NCI-H1694 treated with DMSO at 0.1 percent for 48 hours (cell line): ENCODE data around the gene INSR.
"Not testable (repeated sequence)": the region's sequence is repeated elsewhere in the genome, so short reads cannot be mapped to it uniquely, and the experiment has no call there.

Experiments used
- DNase-seq: peaks from one replicate; lab custom pipeline; 2025; lab: John Stamatoyannopoulos, UW

Gene INSR

GRCh38 chr19:7195046-7195445, 99.2 kb downstream of the INSR start:
- DNase-seq: no peak

- no peak for DNase-seq
Measured at GRCh38 chr19:7194566-7194965, 99.6 kb downstream of the INSR start.

- DNase-seq: no peak
Measured at GRCh38 chr19:7191946-7192691, 102.1 kb downstream of the INSR start.

- DNase-seq: no peak
Measured at GRCh38 chr19:7188698-7189629, 105.2 kb downstream of the INSR start.

GRCh38 chr19:7187605-7188339, 106.4 kb downstream of the INSR start:
- DNase-seq: no peak

GRCh38 chr19:7182489-7182888, 111.7 kb downstream of the INSR start:
- no peak for DNase-seq

- DNase-seq: no peak
Measured at GRCh38 chr19:7179917-7180306, 114.3 kb downstream of the INSR start.

GRCh38 chr19:7177926-7178325, 116.3 kb downstream of the INSR start:
- no peak for DNase-seq

GRCh38 chr19:7176792-7177191, 117.4 kb downstream of the INSR start:
- DNase-seq: no peak

- no peak for DNase-seq
Measured at GRCh38 chr19:7172794-7173193, 121.4 kb downstream of the INSR start.

- no peak for DNase-seq
Measured at GRCh38 chr19:7170983-7171382, 123.2 kb downstream of the INSR start.

- DNase-seq: no peak
Measured at GRCh38 chr19:7168941-7169340, 125.3 kb downstream of the INSR start.

- DNase-seq: no peak
Measured at GRCh38 chr19:7161292-7161691, 132.9 kb downstream of the INSR start.

GRCh38 chr19:7159105-7159933, 134.9 kb downstream of the INSR start:
- no peak for DNase-seq

GRCh38 chr19:7153022-7153421, 141.2 kb downstream of the INSR start:
- no peak for DNase-seq

- DNase-seq: no peak
Measured at GRCh38 chr19:7152568-7152967, 141.6 kb downstream of the INSR start.

GRCh38 chr19:7149956-7150705, 144.1 kb downstream of the INSR start:
- DNase-seq: no peak

GRCh38 chr19:7147119-7147675, 147.0 kb downstream of the INSR start:
- not testable (repeated sequence) for DNase-seq

- DNase-seq: not testable (repeated sequence)
Measured at GRCh38 chr19:7146086-7146485, 148.1 kb downstream of the INSR start.

GRCh38 chr19:7145494-7145893, 148.7 kb downstream of the INSR start:
- DNase-seq: no peak
